SK-N-SH (cell line): ENCODE measurements around the gene MRPL36.

Source experiments
- FOXJ3 ChIP-seq: sonication (generic); formaldehyde crosslinking; IDR thresholded peaks from 2 replicates; pipeline ENCODE4 v1.5.1; 2020; ENCODE audit warnings: mild to moderate bottlenecking, missing genetic modification reagents
- POLR2AphosphoS5 ChIP-seq: IDR thresholded peaks from 2 replicates; pipeline ENCODE4 v1.6.1; 2012; ENCODE audit warnings: low read depth, low read length
- RFX5 ChIP-seq: IDR thresholded peaks from 2 replicates; pipeline ENCODE4 v1.6.1; 2012; ENCODE audit warnings: mild to moderate bottlenecking, improper control_type of control experiment, low read length
- SIN3A ChIP-seq: IDR thresholded peaks from 2 replicates; pipeline ENCODE4 v1.6.1; 2012; ENCODE audit warnings: low read depth, mild to moderate bottlenecking, low read length, moderate library complexity, borderline replicate concordance
- SMC3 ChIP-seq: IDR thresholded peaks from 2 replicates; pipeline ENCODE4 v1.6.1; 2012; ENCODE audit warnings: low read depth, low read length, improper control_type of control experiment
- TCF12 ChIP-seq: IDR thresholded peaks from 2 replicates; pipeline ENCODE4 v1.4.0; 2012
- YY1 ChIP-seq: IDR thresholded peaks from 2 replicates; pipeline ENCODE4 v1.4.0; 2012; ENCODE audit warnings: low read depth, mild to moderate bottlenecking
- TF ChIP-seq, protein P1 (sequence below): fragments of 150-350 bp; IDR thresholded peaks from 2 replicates; pipeline ENCODE4 v1.6.1; 2016; ENCODE audit warnings: mild to moderate bottlenecking, low read depth, low read length
- TF ChIP-seq, protein P2 (sequence below): fragments of 200-600 bp; sonication (generic); IDR thresholded peaks from 2 replicates; pipeline ENCODE4 v1.6.1; 2017; ENCODE audit warnings: antibody characterized with exemption, mild to moderate bottlenecking, moderate library complexity
- TF ChIP-seq, protein P3 (sequence below): IDR thresholded peaks from 2 replicates; pipeline ENCODE4 v1.6.1; 2012; ENCODE audit warnings: mild to moderate bottlenecking, low read depth, low read length, moderate library complexity

DNA sequence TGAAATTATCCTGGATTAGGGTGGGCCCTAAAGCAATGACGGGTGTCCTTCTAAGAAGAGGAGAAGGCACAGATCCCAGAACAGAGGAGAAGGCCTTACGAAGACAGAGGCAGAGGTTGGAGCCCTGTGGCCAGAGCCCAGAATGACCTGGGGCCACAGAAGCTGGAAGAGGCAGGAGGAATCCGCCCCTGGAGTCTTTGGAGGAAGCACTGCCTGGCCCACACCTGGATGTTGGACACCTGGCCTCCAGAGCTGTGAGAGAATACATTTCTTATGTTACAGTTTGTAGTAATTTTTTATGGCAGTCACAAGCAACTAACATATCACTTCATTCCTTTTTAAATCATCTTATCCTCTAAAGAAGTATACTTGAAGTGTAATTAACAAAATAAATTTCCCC is 8.5 kb downstream of the MRPL36 start:
- TF ChIP-seq, protein P1, sequence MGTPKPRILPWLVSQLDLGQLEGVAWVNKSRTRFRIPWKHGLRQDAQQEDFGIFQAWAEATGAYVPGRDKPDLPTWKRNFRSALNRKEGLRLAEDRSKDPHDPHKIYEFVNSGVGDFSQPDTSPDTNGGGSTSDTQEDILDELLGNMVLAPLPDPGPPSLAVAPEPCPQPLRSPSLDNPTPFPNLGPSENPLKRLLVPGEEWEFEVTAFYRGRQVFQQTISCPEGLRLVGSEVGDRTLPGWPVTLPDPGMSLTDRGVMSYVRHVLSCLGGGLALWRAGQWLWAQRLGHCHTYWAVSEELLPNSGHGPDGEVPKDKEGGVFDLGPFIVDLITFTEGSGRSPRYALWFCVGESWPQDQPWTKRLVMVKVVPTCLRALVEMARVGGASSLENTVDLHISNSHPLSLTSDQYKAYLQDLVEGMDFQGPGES, result no peak
- TF ChIP-seq, protein P2, sequence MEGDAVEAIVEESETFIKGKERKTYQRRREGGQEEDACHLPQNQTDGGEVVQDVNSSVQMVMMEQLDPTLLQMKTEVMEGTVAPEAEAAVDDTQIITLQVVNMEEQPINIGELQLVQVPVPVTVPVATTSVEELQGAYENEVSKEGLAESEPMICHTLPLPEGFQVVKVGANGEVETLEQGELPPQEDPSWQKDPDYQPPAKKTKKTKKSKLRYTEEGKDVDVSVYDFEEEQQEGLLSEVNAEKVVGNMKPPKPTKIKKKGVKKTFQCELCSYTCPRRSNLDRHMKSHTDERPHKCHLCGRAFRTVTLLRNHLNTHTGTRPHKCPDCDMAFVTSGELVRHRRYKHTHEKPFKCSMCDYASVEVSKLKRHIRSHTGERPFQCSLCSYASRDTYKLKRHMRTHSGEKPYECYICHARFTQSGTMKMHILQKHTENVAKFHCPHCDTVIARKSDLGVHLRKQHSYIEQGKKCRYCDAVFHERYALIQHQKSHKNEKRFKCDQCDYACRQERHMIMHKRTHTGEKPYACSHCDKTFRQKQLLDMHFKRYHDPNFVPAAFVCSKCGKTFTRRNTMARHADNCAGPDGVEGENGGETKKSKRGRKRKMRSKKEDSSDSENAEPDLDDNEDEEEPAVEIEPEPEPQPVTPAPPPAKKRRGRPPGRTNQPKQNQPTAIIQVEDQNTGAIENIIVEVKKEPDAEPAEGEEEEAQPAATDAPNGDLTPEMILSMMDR, result no peak
- TF ChIP-seq POLR2AphosphoS5 (no peak), YY1 (no peak), TCF12 (no peak), SMC3 (no peak), SIN3A (no peak), FOXJ3 (no peak), RFX5 (no peak)
- TF ChIP-seq, protein P3, sequence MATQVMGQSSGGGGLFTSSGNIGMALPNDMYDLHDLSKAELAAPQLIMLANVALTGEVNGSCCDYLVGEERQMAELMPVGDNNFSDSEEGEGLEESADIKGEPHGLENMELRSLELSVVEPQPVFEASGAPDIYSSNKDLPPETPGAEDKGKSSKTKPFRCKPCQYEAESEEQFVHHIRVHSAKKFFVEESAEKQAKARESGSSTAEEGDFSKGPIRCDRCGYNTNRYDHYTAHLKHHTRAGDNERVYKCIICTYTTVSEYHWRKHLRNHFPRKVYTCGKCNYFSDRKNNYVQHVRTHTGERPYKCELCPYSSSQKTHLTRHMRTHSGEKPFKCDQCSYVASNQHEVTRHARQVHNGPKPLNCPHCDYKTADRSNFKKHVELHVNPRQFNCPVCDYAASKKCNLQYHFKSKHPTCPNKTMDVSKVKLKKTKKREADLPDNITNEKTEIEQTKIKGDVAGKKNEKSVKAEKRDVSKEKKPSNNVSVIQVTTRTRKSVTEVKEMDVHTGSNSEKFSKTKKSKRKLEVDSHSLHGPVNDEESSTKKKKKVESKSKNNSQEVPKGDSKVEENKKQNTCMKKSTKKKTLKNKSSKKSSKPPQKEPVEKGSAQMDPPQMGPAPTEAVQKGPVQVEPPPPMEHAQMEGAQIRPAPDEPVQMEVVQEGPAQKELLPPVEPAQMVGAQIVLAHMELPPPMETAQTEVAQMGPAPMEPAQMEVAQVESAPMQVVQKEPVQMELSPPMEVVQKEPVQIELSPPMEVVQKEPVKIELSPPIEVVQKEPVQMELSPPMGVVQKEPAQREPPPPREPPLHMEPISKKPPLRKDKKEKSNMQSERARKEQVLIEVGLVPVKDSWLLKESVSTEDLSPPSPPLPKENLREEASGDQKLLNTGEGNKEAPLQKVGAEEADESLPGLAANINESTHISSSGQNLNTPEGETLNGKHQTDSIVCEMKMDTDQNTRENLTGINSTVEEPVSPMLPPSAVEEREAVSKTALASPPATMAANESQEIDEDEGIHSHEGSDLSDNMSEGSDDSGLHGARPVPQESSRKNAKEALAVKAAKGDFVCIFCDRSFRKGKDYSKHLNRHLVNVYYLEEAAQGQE, result no peak
